Activated T-cell treated with anti-CD3 and anti-CD28 coated beads for 24 hours (primary cell): ENCODE data around the gene RNF19B.
"Not testable (repeated sequence)": the region's sequence is repeated elsewhere in the genome, so short reads cannot be mapped to it uniquely, and the experiment has no call there.

Experiments used
- DNase-seq: peaks from one replicate; pipeline ENCODE4 v3.0.0-alpha.2; 2020; ENCODE audit warnings: low read depth

Gene RNF19B

GRCh38 chr1:32928715-32929114 lies 35.9 kb downstream of the RNF19B start:
- no peak for DNase-seq

- no peak for DNase-seq
Observed at GRCh38 chr1:32928285-32928684, 36.3 kb downstream of the RNF19B start.

GRCh38 chr1:32927441-32927840 lies 37.2 kb downstream of the RNF19B start:
- no peak for DNase-seq

- no peak for DNase-seq
Observed at GRCh38 chr1:32926562-32926961, 38.0 kb downstream of the RNF19B start.

GRCh38 chr1:32925403-32926162 lies 39.0 kb downstream of the RNF19B start:
- no peak for DNase-seq

GRCh38 chr1:32924881-32925344 lies 39.7 kb downstream of the RNF19B start:
- DNase-seq = no peak

- no peak for DNase-seq
Observed at GRCh38 chr1:32920833-32921232, 43.8 kb downstream of the RNF19B start.

GRCh38 chr1:32919811-32920733 lies 44.5 kb downstream of the RNF19B start:
- DNase-seq = no peak

- DNase-seq = no peak
Observed at GRCh38 chr1:32918179-32918578, 46.4 kb downstream of the RNF19B start.

- no peak for DNase-seq
Observed at GRCh38 chr1:32917521-32917920, 47.1 kb downstream of the RNF19B start.

- no peak for DNase-seq
Observed at GRCh38 chr1:32915766-32916706, 48.6 kb downstream of the RNF19B start.

GRCh38 chr1:32910319-32910718 lies 54.3 kb downstream of the RNF19B start:
- DNase-seq = no peak

- no peak for DNase-seq
Observed at GRCh38 chr1:32907435-32907834, 57.2 kb downstream of the RNF19B start.

- no peak for DNase-seq
Observed at GRCh38 chr1:32906654-32907053, 58.0 kb downstream of the RNF19B start.

GRCh38 chr1:32905588-32905987 lies 59.0 kb downstream of the RNF19B start:
- not testable (repeated sequence) for DNase-seq

GRCh38 chr1:32904797-32905196 lies 59.8 kb downstream of the RNF19B start:
- no peak for DNase-seq

- DNase-seq = no peak
Observed at GRCh38 chr1:32903991-32904785, 60.4 kb downstream of the RNF19B start.

GRCh38 chr1:32902535-32902920 lies 62.1 kb downstream of the RNF19B start:
- no peak for DNase-seq

GRCh38 chr1:32901823-32902534 lies 62.6 kb downstream of the RNF19B start:
- no peak for DNase-seq
